H9 (cell line): Measurements from ENCODE around the gene ARL16. TPM values are rescaled to one million over a fixed set of nuclear protein-coding genes. Genes with fewer than 3 reads are reported as not detected.

ENCODE experiments used
- DNase-seq: peaks from one replicate; pipeline ENCODE4 v3.0.0-alpha.2; 2017
- H2AFZ ChIP-seq: one replicate; pipeline ENCODE4 v1.6.1; 2013; ENCODE audit warnings: mild to moderate bottlenecking, low read length, control low read depth, moderate library complexity
- H2AK5ac ChIP-seq: 2 replicates; pipeline ENCODE4 v1.6.1; 2013; ENCODE audit warnings: low read length, control low read depth, mixed read lengths; ENCODE audit not compliant: insufficient read length
- H2BK120ac ChIP-seq: one replicate; pipeline ENCODE4 v1.6.1; 2013; ENCODE audit warnings: low read depth, mild to moderate bottlenecking, low read length, control low read depth, inconsistent platforms; ENCODE audit not compliant: poor library complexity, severe bottlenecking
- H2BK12ac ChIP-seq: 2 replicates; pipeline ENCODE4 v1.6.1; 2013; ENCODE audit warnings: low read length, control low read depth, mixed read lengths, low read depth; ENCODE audit not compliant: insufficient read length
- H2BK15ac ChIP-seq: 2 replicates; pipeline ENCODE4 v1.6.1; 2013; ENCODE audit warnings: low read depth, low read length, control low read depth
- H2BK20ac ChIP-seq: one replicate; pipeline ENCODE4 v1.6.1; 2013; ENCODE audit warnings: low read depth, mild to moderate bottlenecking, low read length, control low read depth, inconsistent platforms; ENCODE audit not compliant: poor library complexity, severe bottlenecking
- H2BK5ac ChIP-seq: 2 replicates; pipeline ENCODE4 v1.6.1; 2013; ENCODE audit warnings: low read length, control low read depth, mixed read lengths; ENCODE audit not compliant: insufficient read length
- H3K14ac ChIP-seq: 2 replicates; pipeline ENCODE4 v1.6.1; 2013; ENCODE audit warnings: low read length, control low read depth; ENCODE audit not compliant: insufficient read depth
- H3K18ac ChIP-seq: 2 replicates; pipeline ENCODE4 v1.6.1; 2013; ENCODE audit warnings: low read depth, mild to moderate bottlenecking, mixed read lengths, low read length, control low read depth; ENCODE audit not compliant: insufficient read length
- H3K23ac ChIP-seq: 2 replicates; pipeline ENCODE4 v1.6.1; 2013; ENCODE audit warnings: low read length, control low read depth, mixed read lengths, low read depth; ENCODE audit not compliant: insufficient read length
- H3K23me2 ChIP-seq: 2 replicates; pipeline ENCODE4 v1.6.1; 2013; ENCODE audit warnings: low read depth, mild to moderate bottlenecking, mixed read lengths, low read length, control low read depth; ENCODE audit not compliant: insufficient read length, poor library complexity, severe bottlenecking
- H3K27ac ChIP-seq: 2 replicates; pipeline ENCODE4 v1.5.1; 2013; ENCODE audit warnings: low read length, control low read depth, mixed read lengths, low read depth; ENCODE audit not compliant: insufficient read length
- H3K27me3 ChIP-seq: 2 replicates; pipeline ENCODE4 v1.6.1; 2013; ENCODE audit warnings: low read length, control low read depth, inconsistent platforms; ENCODE audit not compliant: insufficient read depth
- H3K4ac ChIP-seq: 2 replicates; pipeline ENCODE4 v1.6.1; 2013; ENCODE audit warnings: low read depth, mild to moderate bottlenecking, control low read depth, inconsistent platforms, low read length, moderate library complexity
- H3K4me1 ChIP-seq: 2 replicates; pipeline ENCODE4 v1.6.1; 2013; ENCODE audit warnings: low read length, control low read depth, inconsistent platforms; ENCODE audit not compliant: insufficient read depth
- H3K4me2 ChIP-seq: 2 replicates; pipeline ENCODE4 v1.6.1; 2013; ENCODE audit warnings: low read length, control low read depth, mixed read lengths; ENCODE audit not compliant: insufficient read length, insufficient read depth
- H3K56ac ChIP-seq: 2 replicates; pipeline ENCODE4 v1.6.1; 2013; ENCODE audit warnings: low read depth, mild to moderate bottlenecking, mixed read lengths, low read length, control low read depth; ENCODE audit not compliant: insufficient read length
- H3K79me1 ChIP-seq: 2 replicates; pipeline ENCODE4 v1.6.1; 2013; ENCODE audit warnings: low read depth, mild to moderate bottlenecking, moderate library complexity, low read length, control low read depth, inconsistent platforms; ENCODE audit not compliant: insufficient read depth, poor library complexity, severe bottlenecking
- H3K79me2 ChIP-seq: 2 replicates; pipeline ENCODE4 v1.6.1; 2013; ENCODE audit warnings: low read length, control low read depth, inconsistent platforms; ENCODE audit not compliant: insufficient read depth
- H3K9ac ChIP-seq: 2 replicates; pipeline ENCODE4 v1.6.1; 2013; ENCODE audit warnings: low read length, control low read depth, mixed read lengths; ENCODE audit not compliant: insufficient read length; ENCODE audit errors: extremely low read depth
- H3K9me3 ChIP-seq: one replicate; pipeline ENCODE4 v1.6.1; 2013; ENCODE audit warnings: low read depth, low read length, inconsistent platforms; ENCODE audit not compliant: control insufficient read depth
- H3T11ph ChIP-seq: one replicate; pipeline ENCODE4 v1.6.1; 2013; ENCODE audit warnings: mild to moderate bottlenecking, low read length, control low read depth, inconsistent platforms
- H4K20me1 ChIP-seq: one replicate; pipeline ENCODE4 v1.6.1; 2013; ENCODE audit not compliant: control insufficient read depth, insufficient read length, insufficient read depth
- H4K5ac ChIP-seq: 2 replicates; pipeline ENCODE4 v1.6.1; 2013; ENCODE audit warnings: low read depth, mild to moderate bottlenecking, mixed read lengths, low read length, control low read depth; ENCODE audit not compliant: insufficient read length
- H4K8ac ChIP-seq: replicated peaks from 2 replicates; pipeline ENCODE4 v1.6.1; 2013; ENCODE audit warnings: low read length, control low read depth, mixed read lengths, low read depth; ENCODE audit not compliant: insufficient read length
- H4K91ac ChIP-seq: 2 replicates; pipeline ENCODE4 v1.6.1; 2013; ENCODE audit warnings: low read depth, mild to moderate bottlenecking, moderate library complexity, mixed read lengths, low read length, control low read depth; ENCODE audit not compliant: insufficient read length
- H3K27ac Mint-ChIP-seq, 3 experiments: 2 replicates in 2 of 3; 3 replicates in 1 of 3; pipeline ENCODE4 v1.8.0; 2020 to 2021; ENCODE audit warnings: mixed read lengths in 3 of 3, mild to moderate bottlenecking in 1 of 3, moderate library complexity in 1 of 3
- H3K27me3 Mint-ChIP-seq: 2 replicates; pipeline ENCODE4 v1.8.0; 2021; ENCODE audit warnings: low read depth, mild to moderate bottlenecking, moderate library complexity, mixed read lengths
- H3K36me3 Mint-ChIP-seq, 3 experiments: 2 replicates in 2 of 3; 3 replicates in 1 of 3; pipeline ENCODE4 v1.8.0; 2020 to 2021; ENCODE audit warnings: low read depth in 3 of 3, mixed read lengths in 3 of 3; ENCODE audit not compliant: insufficient read depth in 1 of 3
- H3K4me1 Mint-ChIP-seq, 2 experiments: 2 replicates each; pipeline ENCODE4 v1.8.0; 2020; ENCODE audit warnings: mixed read lengths in 2 of 2
- H3K4me3 Mint-ChIP-seq, 2 experiments: 2 replicates in 1 of 2; 3 replicates in 1 of 2; pipeline ENCODE4 v1.8.0; 2020 to 2021; ENCODE audit warnings: mild to moderate bottlenecking in 2 of 2, mixed read lengths in 2 of 2, moderate library complexity in 1 of 2
- H3K9me3 Mint-ChIP-seq, 2 experiments: 2 replicates in 1 of 2; 3 replicates in 1 of 2; pipeline ENCODE4 v1.8.0; 2020; ENCODE audit warnings: mild to moderate bottlenecking in 2 of 2, mixed read lengths in 2 of 2, moderate library complexity in 1 of 2
- CTCF ChIP-seq: fragments of 200-600 bp; sonication (generic); conservative IDR thresholded peaks from 3 replicates; pipeline ENCODE4 v1.8.0; 2021; ENCODE audit warnings: antibody characterized with exemption, mild to moderate bottlenecking
- WGBS: extraction: QIAGEN DNeasy Blood & Tissue Kit; methylation state at CpG from one replicate; pipeline ENCODE4 v1.1.7; 2013; ENCODE audit warnings: missing lambda C conversion rate, low lambda C conversion rate, mixed read lengths; ENCODE audit not compliant: insufficient read length; ENCODE audit errors: extremely low coverage; 5-methylcytosine and 5-hydroxymethylcytosine counted together
- total RNA-seq: library from RNA; stranded (reverse); gene quantifications from 2 replicates; pipeline ENCODE4 v1.2.1, GENCODE V29; 2021

The ARL16 gene
- total RNA-seq, 1 experiment from 2014 or later: 58.6 TPM

- Mint-ChIP-seq H3K4me1 (peaks cover 8 to 15% of the 10 kb centered on the region in 2 experiments), H3K9me3 (no peaks in the 10 kb centered on the region; a peak in 1 of 5 replicates), H3K27ac (no peak overlapping the region), H3K27me3 (no peaks in the 10 kb centered on the region; the same call in 1 of the 2 replicates), H3K36me3 (peaks cover 6 to 19% (median 14%) of the 10 kb centered on the region in 3 experiments), H3K4me3 (no peak overlapping the region)
- Histone ChIP-seq H2BK5ac (no peak overlapping the region), H2BK20ac (no peak overlapping the region), H3K79me2 (no peaks in the 10 kb centered on the region; the same call in 1 of the 2 replicates), H3K14ac (no peak overlapping the region), H3T11ph (no peak overlapping the region), H3K23ac (no peak overlapping the region), H2BK120ac (no peak overlapping the region), H2BK15ac (no peak overlapping the region), H3K27ac (no peak overlapping the region), H3K9me3 (no peaks in the 10 kb centered on the region), H3K18ac (no peak overlapping the region), H4K91ac (no peak overlapping the region), H2BK12ac (no peak overlapping the region), H2AFZ (no peak overlapping the region), H3K4me2 (no peak overlapping the region), H4K20me1 (no peaks in the 10 kb centered on the region), H2AK5ac (no peak overlapping the region), H3K27me3 (no peaks in the 10 kb centered on the region), H4K8ac (no peak overlapping the region), H3K4ac (no peak overlapping the region), H3K79me1 (no peaks in the 10 kb centered on the region), H3K4me1 (no peaks in the 10 kb centered on the region), H3K9ac (no peak overlapping the region), H4K5ac (no peak overlapping the region), H3K23me2 (peaks cover 8% of the 10 kb centered on the region), H3K56ac (no peak overlapping the region)
- no CpG with 5 or more reads among the region's 12 CpGs for WGBS
- TF ChIP-seq CTCF: no peak
- DNase-seq: no peak
Measured at GRCh38 chr17:81716674-81716996, 33.0 kb upstream of the ARL16 start.
